Stimulated activated CD8-positive, alpha-beta memory T cell treated with anti-CD3 and anti-CD28 coated beads, Interleukin-4, amount 100 ng/mL, for 48 hours (primary cell): ENCODE data around the gene NNAT.

ENCODE experiments used
- DNase-seq: peaks from one replicate; pipeline ENCODE4 v3.0.0-alpha.2; 2020

NNAT gene

GRCh38 chr20:37567671-37568588, 46.9 kb downstream of the NNAT start:
- DNase-seq, result no peak

GRCh38 chr20:37570419-37570818, 49.4 kb downstream of the NNAT start:
- no peak for DNase-seq

- no peak for DNase-seq
Measured at GRCh38 chr20:37571033-37571432, 50.0 kb downstream of the NNAT start.
